Measurements from ENCODE around the gene ZNF410.

Gene ZNF410

DNA sequence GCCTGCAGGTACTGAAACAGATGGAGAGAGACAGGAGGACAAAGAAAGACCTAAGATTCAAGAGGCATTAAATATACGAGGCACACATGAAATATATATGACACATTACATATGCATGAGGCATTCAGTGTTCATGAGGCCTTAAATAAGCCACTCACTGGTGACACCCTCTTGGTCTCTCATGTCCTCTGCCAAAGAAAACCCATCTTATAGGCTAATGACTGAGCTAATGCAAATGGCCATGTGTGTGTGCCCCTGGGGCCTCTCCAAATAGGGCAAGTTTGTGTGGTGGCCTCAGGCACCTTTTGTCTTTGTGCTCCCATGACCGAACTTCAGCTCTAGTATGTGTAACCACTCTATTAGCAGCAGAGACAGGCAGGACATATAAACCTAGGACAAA is 82.2 kb downstream of the ZNF410 start:
- H4K20me1 ChIP-seq (ENCODE audit: insufficient read depth, low read length) = no peaks in the 10 kb centered on the region
- H3K79me2 ChIP-seq (ENCODE audit: low read length) = no peaks in the 10 kb centered on the region
- no peak overlapping the region for H3K27ac ChIP-seq (ENCODE audit: low read length)
- peaks cover 15% of the 10 kb centered on the region for H3K36me3 ChIP-seq (replicated peaks; ENCODE audit: low read depth, low read length)
- H2AFZ ChIP-seq (ENCODE audit: low read depth, low read length) = no peak overlapping the region
- no peak overlapping the region for H3K4me3 ChIP-seq (ENCODE audit: low read length)
- H3K27me3 ChIP-seq (ENCODE audit: low read depth, low read length) = no peaks in the 10 kb centered on the region
- H3K4me2 ChIP-seq (ENCODE audit: low read length) = no peak overlapping the region
- no peaks in the 10 kb centered on the region for H3K4me1 ChIP-seq (ENCODE audit: low read length)
- H3K9ac ChIP-seq (ENCODE audit: low read length) = no peak overlapping the region
- H3K9me3 ChIP-seq (ENCODE audit: insufficient read depth, low read length) = no peaks in the 10 kb centered on the region
- TF ChIP-seq, protein P1, sequence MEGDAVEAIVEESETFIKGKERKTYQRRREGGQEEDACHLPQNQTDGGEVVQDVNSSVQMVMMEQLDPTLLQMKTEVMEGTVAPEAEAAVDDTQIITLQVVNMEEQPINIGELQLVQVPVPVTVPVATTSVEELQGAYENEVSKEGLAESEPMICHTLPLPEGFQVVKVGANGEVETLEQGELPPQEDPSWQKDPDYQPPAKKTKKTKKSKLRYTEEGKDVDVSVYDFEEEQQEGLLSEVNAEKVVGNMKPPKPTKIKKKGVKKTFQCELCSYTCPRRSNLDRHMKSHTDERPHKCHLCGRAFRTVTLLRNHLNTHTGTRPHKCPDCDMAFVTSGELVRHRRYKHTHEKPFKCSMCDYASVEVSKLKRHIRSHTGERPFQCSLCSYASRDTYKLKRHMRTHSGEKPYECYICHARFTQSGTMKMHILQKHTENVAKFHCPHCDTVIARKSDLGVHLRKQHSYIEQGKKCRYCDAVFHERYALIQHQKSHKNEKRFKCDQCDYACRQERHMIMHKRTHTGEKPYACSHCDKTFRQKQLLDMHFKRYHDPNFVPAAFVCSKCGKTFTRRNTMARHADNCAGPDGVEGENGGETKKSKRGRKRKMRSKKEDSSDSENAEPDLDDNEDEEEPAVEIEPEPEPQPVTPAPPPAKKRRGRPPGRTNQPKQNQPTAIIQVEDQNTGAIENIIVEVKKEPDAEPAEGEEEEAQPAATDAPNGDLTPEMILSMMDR (IDR thresholded peaks at IDR 0.05; ENCODE audit: low read depth, low read length) = no peak
- no peak for TF ChIP-seq EZH2phosphoT487 (IDR thresholded peaks at IDR 0.05; ENCODE audit: low read depth)

DNA sequence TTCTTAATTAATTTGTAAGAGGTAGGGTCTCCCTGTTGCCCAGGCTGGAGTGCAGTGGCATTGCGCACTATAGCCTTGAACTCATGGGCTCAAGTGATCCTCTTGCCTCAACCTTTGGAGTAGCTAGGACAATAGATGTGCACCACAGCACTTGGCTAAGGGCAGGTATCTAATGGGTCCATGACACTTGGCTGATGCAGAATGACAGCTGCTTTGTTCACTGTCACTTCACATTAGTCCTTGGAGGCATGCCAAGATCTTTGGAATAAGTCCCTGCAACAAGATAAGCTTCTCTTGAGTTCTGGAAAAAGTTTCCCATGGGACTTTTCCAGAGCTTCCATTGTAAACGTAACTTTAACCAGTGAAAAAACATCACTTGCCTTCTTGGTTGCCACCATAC is 86.8 kb downstream of the ZNF410 start:
- TF ChIP-seq EZH2phosphoT487 (IDR thresholded peaks at IDR 0.05; ENCODE audit: low read depth) = no peak
- TF ChIP-seq, protein P1 (IDR thresholded peaks at IDR 0.05; ENCODE audit: low read depth, low read length) = no peak
- Histone ChIP-seq H3K4me3 (ENCODE audit: low read length) (no peak overlapping the region), H3K4me1 (ENCODE audit: low read length) (no peaks in the 10 kb centered on the region), H3K4me2 (ENCODE audit: low read length) (no peak overlapping the region), H3K9me3 (ENCODE audit: insufficient read depth, low read length) (no peaks in the 10 kb centered on the region), H2AFZ (ENCODE audit: low read depth, low read length) (no peak overlapping the region), H3K79me2 (ENCODE audit: low read length) (no peaks in the 10 kb centered on the region), H4K20me1 (ENCODE audit: insufficient read depth, low read length) (no peaks in the 10 kb centered on the region), H3K27ac (ENCODE audit: low read length) (no peak overlapping the region), H3K27me3 (ENCODE audit: low read depth, low read length) (no peaks in the 10 kb centered on the region), H3K9ac (ENCODE audit: low read length) (no peak overlapping the region), H3K36me3 (replicated peaks; ENCODE audit: low read depth, low read length) (peaks cover 4% of the 10 kb centered on the region)

DNA sequence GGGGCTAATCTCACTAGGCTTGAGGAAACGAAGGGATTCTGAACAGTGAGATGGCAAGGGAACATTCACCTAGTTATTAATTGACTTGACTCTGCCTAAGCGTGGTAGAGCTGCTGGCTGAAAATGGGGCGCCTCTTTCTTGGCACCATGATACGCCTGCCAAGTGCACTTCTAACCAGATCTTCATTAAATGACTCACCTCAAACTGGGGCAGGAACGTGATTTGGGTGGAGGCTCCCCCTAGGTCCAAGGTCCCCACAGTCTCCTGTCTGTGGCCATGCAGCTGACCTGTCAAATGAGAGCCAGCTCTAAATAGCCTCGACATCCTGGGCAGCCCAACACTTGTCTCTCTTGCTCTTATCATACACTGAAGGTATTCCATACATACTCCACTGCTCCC is 89.5 kb downstream of the ZNF410 start:
- H3K79me2 ChIP-seq (ENCODE audit: low read length) = no peaks in the 10 kb centered on the region
- no peaks in the 10 kb centered on the region for H3K27me3 ChIP-seq (ENCODE audit: low read depth, low read length)
- H3K4me1 ChIP-seq (ENCODE audit: low read length) = no peaks in the 10 kb centered on the region
- no peak overlapping the region for H3K4me2 ChIP-seq (ENCODE audit: low read length)
- no peaks in the 10 kb centered on the region for H3K36me3 ChIP-seq (replicated peaks; ENCODE audit: low read depth, low read length)
- no peaks in the 10 kb centered on the region for H3K9me3 ChIP-seq (ENCODE audit: insufficient read depth, low read length)
- H2AFZ ChIP-seq (ENCODE audit: low read depth, low read length) = no peak overlapping the region
- H3K9ac ChIP-seq (ENCODE audit: low read length) = no peak overlapping the region
- H3K4me3 ChIP-seq (ENCODE audit: low read length) = no peak overlapping the region
- H3K27ac ChIP-seq (ENCODE audit: low read length) = no peak overlapping the region
- no peak for TF ChIP-seq EZH2phosphoT487 (IDR thresholded peaks at IDR 0.05; ENCODE audit: low read depth)
- TF ChIP-seq, protein P1 (IDR thresholded peaks at IDR 0.05; ENCODE audit: low read depth, low read length) = no peak
- H4K20me1 ChIP-seq (ENCODE audit: insufficient read depth, low read length) = no peaks in the 10 kb centered on the region

DNA sequence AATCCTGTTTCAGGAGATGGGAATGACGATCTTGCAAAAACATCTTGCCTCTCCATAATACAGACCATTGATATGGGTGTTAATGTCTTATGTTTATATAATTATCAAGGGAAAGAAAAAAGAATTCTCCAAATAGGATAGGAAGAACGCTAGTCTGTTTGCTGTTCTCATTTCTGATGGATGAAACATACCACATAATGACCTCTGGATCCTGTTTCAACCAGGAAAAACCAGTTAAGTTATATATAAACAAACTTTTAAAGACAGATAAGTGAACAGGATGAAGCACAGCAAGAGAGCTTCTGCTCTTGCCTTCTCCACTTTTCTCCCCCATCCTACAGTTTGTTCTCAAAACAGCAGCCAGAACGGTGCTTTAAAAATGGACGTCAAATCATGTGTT is 91.2 kb downstream of the ZNF410 start:
- Histone ChIP-seq H3K27ac (ENCODE audit: low read length) (no peak overlapping the region), H3K4me2 (ENCODE audit: low read length) (no peak overlapping the region)
- no peak for TF ChIP-seq EZH2phosphoT487 (IDR thresholded peaks at IDR 0.05; ENCODE audit: low read depth)
- TF ChIP-seq, protein P1 (IDR thresholded peaks at IDR 0.05; ENCODE audit: low read depth, low read length) = no peak

More for the DNA sequence above, 91.2 kb downstream of the ZNF410 start:
- H3K9me3 ChIP-seq (ENCODE audit: insufficient read depth, low read length) = no peaks in the 10 kb centered on the region
- H3K9ac ChIP-seq (ENCODE audit: low read length) = no peak overlapping the region
- no peak overlapping the region for H3K4me3 ChIP-seq (ENCODE audit: low read length)
- H4K20me1 ChIP-seq (ENCODE audit: insufficient read depth, low read length) = no peaks in the 10 kb centered on the region
- H3K79me2 ChIP-seq (ENCODE audit: low read length) = no peaks in the 10 kb centered on the region
- no peaks in the 10 kb centered on the region for H3K4me1 ChIP-seq (ENCODE audit: low read length)
- no peaks in the 10 kb centered on the region for H3K27me3 ChIP-seq (ENCODE audit: low read depth, low read length)
- no peaks in the 10 kb centered on the region for H3K36me3 ChIP-seq (replicated peaks; ENCODE audit: low read depth, low read length)
- H2AFZ ChIP-seq (ENCODE audit: low read depth, low read length) = no peak overlapping the region

Measured in OCI-LY3 (cell line).